NCI-H2107 (cell line): ENCODE measurements around the gene DCHS2.

Experiments used
- DNase-seq: peaks from one replicate; lab custom pipeline; 2025; lab: John Stamatoyannopoulos, UW

Gene DCHS2

DNA sequence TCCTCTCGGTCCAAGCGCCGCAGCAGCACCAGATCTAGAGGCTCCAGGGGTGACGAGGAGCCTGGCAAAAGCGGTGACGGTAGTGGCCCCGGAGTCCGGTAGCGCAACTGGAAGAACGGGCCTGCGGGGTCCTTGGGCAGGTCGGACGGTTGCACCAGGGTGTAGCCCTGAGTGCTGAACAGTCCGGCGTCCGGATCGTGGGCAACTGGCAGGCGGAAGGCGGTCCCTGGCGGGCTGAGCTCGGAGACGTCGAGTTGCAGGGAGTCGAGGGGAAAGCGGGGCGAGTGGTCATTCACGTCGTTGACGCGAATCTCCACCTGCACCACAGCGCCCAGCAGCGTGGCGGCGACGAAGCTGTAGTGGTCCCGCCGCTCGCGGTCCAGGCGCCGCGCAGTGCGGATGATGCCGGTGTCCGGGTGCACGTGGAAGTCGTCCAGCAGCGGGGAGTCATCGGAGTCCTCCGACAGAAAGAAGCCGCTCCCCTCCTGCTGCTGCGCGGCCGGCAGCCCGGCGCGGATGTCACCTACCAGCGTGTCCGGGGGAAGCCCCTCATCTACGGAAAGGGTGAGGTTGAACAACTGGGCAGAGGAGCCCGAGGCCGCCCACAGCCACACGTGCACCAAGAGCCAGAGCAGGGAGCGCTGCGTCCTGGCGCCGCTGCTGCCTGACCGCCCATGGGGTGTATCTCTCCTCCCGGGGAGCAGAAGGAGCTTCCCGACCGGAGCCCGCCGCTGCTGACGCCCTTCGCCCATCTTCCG, 837 bp downstream of the DCHS2 start:
- no peak for DNase-seq

- DNase-seq, result no peak
Observed at GRCh38 chr4:154490234-154490582, 1.4 kb downstream of the DCHS2 start.

DNA sequence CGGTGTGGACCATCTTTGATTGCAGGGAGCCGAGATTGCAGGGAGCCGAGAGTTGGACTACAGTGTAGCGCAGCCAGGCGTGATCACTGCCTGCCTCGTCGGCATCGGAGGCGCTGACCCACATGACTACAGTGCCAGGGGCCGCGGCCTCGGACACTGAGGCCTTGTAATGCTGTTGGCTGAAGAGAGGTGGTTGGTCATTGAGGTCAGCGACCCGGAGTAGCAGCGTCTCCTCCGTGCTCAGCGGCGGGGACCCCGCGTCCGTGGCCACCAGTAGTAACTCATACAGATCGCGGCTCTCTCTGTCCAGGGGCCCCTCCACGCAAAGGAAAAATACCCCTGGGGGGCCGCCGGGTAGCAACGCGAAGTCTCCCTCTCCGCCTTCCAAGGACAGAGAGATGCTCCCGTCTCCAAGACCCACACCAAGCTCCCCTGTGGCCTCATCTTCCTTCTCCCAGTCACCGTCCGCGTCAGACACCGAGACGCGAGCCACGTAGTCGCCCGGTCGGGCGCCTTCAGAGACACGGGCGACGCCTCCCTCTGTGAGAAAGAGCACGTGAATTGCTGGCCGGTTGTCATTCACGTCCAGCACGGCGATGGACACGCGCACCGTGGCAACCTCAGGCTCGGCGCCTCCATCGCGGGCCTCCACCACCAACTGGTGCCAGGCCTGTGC, 1.9 kb downstream of the DCHS2 start:
- DNase-seq, result no peak

- DNase-seq, result no peak
Observed at GRCh38 chr4:154487145-154487544, 4.5 kb downstream of the DCHS2 start.

DNA sequence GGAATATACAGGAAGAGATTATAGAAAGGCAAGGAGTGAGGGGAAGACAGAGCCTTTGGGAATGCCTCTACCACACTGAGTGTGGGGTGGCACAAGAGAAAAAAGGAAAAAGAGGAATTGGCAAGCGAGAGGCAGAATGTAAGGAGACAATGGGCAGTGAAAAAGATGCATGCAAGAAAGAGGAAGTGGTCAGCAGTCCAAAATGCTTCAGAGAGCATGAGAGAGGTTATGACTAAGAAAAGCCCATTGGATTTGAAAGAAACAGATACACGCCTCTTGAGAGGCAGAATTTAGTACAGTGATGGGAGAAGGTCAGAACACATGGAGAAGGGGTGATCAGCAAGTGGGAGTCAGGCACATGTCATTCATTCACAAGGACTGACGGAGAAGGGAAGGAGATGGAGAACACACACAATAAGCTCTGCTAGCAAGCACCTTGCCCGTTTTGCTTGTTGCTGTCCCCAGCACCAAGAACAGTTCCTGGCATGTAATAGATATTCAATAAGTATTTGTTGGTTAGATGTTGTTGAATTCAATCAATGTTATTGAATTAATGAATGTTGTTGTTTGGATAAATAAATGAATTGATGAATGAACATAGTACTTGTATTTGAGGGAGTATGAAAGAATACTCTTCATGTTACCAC, 6.3 kb downstream of the DCHS2 start:
- no peak for DNase-seq

GRCh38 chr4:154478547-154478946, 13.1 kb downstream of the DCHS2 start:
- DNase-seq, result no peak

DNA sequence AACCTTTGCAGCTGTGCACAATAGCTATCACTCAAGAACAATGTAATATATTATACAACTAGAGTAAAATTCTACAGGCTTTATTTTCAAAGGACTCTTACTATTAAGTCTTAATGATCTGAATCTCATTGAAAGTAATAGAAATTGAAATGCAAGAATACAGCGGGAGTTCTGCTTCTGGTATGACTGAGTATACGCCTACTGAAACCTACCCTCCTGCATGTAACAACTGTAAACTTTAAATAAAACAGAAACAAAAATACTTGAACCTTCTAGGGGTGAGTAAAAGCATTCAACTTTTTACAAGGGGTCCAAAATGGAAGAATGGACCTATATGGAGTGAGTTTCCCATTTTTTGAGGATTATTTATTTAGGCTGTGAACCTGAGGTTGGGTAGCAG, 13.5 kb downstream of the DCHS2 start:
- DNase-seq, result no peak

DNA sequence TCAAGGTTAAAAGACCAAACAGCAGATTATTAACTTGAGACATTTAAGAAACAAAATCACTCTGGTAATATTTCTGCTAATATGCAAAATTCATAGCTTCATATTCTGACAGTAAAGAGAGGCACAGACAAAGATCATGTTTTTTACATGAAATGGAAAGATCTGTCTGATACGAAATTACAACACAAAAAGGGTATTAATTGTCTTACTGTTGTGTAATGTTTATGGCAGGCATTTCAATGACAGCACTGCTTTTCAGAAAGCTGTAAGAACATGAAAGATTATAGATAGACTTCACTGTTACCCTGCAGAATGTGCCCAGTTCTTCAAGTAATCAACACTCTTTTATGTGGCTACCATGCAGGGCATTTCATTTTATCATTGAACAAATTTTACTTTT, 15.4 kb downstream of the DCHS2 start:
- no peak for DNase-seq

GRCh38 chr4:154475820-154476219, 15.8 kb downstream of the DCHS2 start:
- no peak for DNase-seq

- DNase-seq, result no peak
Observed at GRCh38 chr4:154473497-154473896, 18.1 kb downstream of the DCHS2 start.

GRCh38 chr4:154472858-154473257, 18.7 kb downstream of the DCHS2 start:
- DNase-seq, result no peak

DNA sequence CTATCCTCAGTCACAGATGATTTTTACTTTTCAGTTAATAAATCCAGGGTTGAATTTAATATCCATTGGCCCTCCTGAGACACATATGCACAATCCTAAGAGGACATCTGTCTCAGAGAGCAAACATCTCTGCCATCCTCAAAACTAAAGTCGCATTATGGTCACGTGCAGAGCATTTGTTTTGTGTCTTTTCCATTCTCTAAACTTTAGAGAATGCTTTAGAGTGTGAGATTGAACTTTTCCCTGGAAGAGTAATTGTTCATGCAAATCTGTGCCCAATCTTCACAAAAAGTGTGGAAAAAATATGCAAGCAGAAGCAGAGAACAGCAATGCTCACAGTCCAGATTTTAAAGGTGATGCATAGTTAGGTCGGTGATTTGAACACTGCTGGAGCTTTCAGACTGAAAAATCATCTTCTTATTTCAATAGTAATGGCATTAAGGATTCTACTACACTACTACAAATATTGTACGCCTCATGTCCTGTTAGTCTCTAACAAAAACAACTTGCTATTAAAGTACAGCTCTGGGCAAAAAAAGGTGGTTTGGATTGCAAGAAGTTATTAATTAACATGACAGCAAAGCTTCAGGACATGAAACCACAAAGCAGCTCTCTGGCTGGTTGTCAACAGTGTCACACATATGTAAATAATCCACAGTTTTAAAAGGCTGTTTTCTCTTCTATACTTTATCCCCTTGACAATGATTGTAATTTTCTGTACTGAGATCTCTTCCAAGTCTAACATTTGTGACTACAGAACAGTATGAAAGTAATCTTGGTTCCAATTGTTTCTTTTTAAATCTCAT, 19.9 kb downstream of the DCHS2 start:
- no peak for DNase-seq

DNA sequence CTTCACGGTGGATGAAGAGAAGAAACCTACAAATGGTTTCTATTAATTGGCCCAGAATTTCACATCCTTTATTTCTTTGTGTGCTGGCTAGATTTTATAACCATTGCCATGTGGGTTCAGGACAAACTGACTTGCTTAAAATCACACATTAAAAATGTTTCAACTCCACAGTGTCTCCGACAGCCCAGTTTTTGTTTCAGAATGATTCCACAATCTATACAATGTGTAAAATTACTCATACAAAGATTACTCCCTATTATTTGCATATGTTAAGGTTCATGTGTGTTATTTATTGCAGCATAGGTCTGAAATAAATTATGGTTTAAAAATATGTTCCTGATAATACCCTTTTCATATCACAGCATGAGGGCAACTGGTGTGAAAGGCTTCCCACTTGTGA, 20.6 kb downstream of the DCHS2 start:
- no peak for DNase-seq

- DNase-seq, result no peak
Observed at GRCh38 chr4:154467886-154468285, 23.7 kb downstream of the DCHS2 start.

GRCh38 chr4:154466336-154466735, 25.3 kb downstream of the DCHS2 start:
- DNase-seq, result no peak

DNA sequence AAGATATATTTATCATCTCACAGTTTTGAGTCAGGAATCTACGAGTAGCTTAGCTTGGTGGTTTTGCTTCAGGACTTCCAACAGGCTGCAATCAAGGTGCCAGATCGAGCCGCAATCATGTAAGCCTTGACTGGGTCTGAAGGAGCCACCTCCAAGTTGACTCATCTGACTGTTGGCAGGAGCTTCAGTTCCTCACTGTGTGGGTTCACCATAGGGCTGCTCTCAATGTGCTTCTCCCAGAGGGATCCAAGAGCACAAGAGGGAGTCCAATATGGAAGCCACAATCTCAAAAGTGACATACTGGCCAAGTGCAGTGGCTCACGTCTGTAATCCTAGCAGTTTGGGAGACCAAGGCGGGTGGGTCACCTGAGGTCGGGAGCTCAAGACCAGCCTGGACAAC, 26.5 kb downstream of the DCHS2 start:
- no peak for DNase-seq

DNA sequence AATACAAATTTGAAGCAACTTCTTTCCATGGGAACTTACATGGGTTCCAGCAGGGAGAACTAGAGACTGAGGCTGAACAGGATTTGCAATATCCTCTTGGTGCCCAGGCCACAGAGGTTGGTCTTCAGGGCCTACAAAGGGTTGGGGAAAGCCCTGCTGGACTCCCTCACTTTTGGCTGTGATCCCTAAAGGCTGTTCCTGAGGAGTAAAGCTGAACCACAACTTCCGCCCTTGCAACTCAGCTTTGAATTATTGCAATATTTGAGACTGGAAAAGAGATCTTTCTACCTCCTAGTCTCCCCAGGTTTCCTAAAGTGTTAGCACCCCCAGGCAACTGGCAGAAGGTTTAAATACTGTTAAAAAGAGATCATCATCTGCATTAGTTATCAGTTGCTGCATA, 26.9 kb downstream of the DCHS2 start:
- no peak for DNase-seq

DNA sequence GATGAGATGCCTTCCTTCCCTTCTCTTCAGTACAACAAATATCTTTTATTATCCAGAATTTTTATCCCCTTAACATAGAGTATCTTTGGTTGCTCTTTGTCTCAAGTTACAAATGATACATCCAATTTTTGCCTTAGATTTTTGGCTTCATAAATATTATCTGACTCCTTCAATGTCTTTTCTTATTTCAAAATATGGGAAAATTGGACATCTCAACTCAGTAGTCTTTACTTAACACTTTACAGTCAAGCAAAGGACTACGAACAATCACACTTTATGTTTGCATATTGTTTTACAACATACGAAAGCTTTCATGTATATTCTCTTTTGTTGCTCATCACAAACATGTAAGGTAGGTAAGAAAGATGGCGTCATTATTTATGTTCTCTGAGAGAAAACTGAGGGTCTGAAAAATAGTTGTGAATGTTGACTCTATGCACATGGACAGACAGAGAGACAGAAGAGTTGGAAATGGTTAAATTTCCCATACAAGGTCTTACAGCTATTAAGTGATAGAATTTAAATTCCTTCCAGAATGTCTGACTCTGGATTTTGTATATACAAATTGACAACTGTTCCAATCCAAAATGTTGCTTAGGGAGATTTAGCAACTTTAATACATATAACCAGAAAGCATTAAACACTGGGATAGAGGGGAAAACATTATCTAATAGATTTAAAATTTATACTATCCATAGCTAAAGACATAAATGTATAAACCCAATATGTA, 29.4 kb downstream of the DCHS2 start:
- DNase-seq, result no peak

- DNase-seq, result no peak
Observed at GRCh38 chr4:154457471-154457870, 34.1 kb downstream of the DCHS2 start.

- no peak for DNase-seq
Observed at GRCh38 chr4:154456889-154457288, 34.7 kb downstream of the DCHS2 start.

DNA sequence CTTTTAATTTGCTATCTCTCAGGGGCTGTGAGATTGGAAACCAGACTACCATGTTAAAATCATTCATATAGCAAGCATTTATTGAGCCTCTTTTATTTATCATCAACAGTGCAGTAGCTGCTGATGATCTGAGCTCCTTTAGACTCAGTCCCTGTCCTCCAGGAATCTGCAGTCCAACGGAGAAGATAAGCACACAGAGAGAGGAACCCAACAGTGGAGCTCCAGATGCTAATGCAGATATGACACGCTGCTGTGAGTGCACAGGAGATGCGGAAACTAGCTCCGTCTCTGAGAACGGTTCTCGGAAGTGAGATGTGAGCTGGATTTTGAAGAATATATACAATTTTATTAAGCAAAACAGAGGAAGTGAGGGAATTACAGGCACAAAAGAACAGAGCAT, 35.4 kb downstream of the DCHS2 start:
- no peak for DNase-seq

DNA sequence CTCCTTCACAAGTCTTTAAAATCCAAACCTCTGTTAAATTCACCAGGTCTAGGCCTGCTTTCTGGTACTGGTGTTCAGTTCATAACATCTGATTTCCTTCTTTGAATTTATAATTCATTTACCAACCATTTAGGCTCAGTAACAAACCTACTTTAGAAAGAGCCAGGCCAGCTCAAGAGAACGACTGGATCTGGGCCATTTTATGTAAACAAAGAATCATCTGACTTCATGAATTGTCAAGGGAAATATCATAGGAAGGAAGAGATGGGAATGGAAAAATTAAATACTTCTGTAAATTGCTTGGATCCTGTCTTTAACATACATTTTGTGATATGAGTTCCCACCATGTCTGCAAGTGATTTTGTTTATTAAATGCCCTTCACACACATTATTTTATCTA, 36.5 kb downstream of the DCHS2 start:
- no peak for DNase-seq
